ENCODE data around the gene SH2D2A.

DNA sequence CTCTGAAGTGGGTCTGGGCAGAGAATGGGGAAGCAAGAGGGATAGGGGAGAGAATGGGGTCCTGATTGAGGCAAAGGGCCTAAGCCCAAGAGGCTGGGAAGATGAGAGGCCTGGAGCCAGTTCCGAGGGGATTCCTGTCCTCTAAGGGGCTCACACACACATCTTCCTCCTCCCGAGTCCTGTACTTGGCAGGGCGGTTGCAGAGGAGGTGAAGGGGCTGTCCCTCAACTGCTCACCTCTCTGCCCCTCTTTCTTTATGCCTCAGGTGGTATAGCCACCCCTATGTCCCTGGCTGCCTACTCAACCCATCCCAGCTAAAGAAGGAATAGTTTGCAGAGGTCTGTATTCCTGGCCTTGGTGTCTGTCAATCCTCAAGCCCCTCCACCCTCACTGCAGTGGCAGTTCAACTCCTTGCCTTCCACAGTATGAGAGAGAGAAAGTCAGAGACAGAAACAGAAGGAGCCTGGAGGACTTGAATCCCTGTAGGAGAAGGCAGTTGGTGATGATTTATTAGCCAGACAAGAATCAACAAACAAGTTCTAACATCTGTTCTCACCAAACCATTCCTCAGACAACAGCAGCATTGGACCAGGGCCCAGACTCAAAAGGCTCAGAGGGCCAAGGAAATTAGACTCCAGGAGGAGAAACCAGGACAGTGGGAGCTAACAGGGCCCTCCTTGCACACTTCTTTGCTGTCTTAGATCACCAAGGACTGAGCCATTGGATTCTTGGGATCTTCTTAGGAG lies 10.7 kb downstream of the SH2D2A start:
- TF ChIP-seq, protein P1, sequence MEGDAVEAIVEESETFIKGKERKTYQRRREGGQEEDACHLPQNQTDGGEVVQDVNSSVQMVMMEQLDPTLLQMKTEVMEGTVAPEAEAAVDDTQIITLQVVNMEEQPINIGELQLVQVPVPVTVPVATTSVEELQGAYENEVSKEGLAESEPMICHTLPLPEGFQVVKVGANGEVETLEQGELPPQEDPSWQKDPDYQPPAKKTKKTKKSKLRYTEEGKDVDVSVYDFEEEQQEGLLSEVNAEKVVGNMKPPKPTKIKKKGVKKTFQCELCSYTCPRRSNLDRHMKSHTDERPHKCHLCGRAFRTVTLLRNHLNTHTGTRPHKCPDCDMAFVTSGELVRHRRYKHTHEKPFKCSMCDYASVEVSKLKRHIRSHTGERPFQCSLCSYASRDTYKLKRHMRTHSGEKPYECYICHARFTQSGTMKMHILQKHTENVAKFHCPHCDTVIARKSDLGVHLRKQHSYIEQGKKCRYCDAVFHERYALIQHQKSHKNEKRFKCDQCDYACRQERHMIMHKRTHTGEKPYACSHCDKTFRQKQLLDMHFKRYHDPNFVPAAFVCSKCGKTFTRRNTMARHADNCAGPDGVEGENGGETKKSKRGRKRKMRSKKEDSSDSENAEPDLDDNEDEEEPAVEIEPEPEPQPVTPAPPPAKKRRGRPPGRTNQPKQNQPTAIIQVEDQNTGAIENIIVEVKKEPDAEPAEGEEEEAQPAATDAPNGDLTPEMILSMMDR (conservative IDR thresholded peaks at IDR 0.05): no peak
- TF ChIP-seq ZFX (IDR thresholded peaks at IDR 0.05): no peak
